ENCODE data around the gene JAK3. TPM values are rescaled to one million over a fixed set of nuclear protein-coding genes. Genes with fewer than 3 reads are reported as not detected.

The JAK3 gene
- total RNA-seq, 1 donor from 2014 or later, result 186 TPM

- intact Hi-C loops (cut with micrococcal nuclease), result no loop called here
Measured at GRCh38 chr19:17841810-17842662, 5.7 kb downstream of the JAK3 start.

GRCh38 chr19:17841371-17841809 is 6.4 kb downstream of the JAK3 start:
- intact Hi-C loops (cut with micrococcal nuclease), result no loop called here

- intact Hi-C loops (cut with micrococcal nuclease), result no loop called here
Measured at GRCh38 chr19:17840019-17840418, 7.8 kb downstream of the JAK3 start.

GRCh38 chr19:17837972-17838371 is 9.8 kb downstream of the JAK3 start:
- intact Hi-C loops (cut with micrococcal nuclease), result no loop called here

GRCh38 chr19:17836530-17836929 is 11.3 kb downstream of the JAK3 start:
- intact Hi-C loops (cut with micrococcal nuclease), result no loop called here

GRCh38 chr19:17835182-17836006 is 12.4 kb downstream of the JAK3 start:
- intact Hi-C loops (cut with micrococcal nuclease), result no loop called here

- intact Hi-C loops (cut with micrococcal nuclease), result no loop called here
Measured at GRCh38 chr19:17834350-17835181, 13.2 kb downstream of the JAK3 start.

- intact Hi-C loops (cut with micrococcal nuclease), result no loop called here
Measured at GRCh38 chr19:17832443-17833208, 15.2 kb downstream of the JAK3 start.

GRCh38 chr19:17831419-17831888 is 16.3 kb downstream of the JAK3 start:
- intact Hi-C loops (cut with micrococcal nuclease), result no loop called here

GRCh38 chr19:17830567-17831418 is 17.0 kb downstream of the JAK3 start:
- intact Hi-C loops (cut with micrococcal nuclease), result no loop called here

- intact Hi-C loops (cut with micrococcal nuclease), result no loop called here
Measured at GRCh38 chr19:17829855-17830566, 17.8 kb downstream of the JAK3 start.

GRCh38 chr19:17826508-17827056 is 21.2 kb downstream of the JAK3 start:
- intact Hi-C loops (cut with micrococcal nuclease), result no loop called here

- intact Hi-C loops (cut with micrococcal nuclease), result no loop called here
Measured at GRCh38 chr19:17824339-17824738, 23.4 kb downstream of the JAK3 start.

GRCh38 chr19:17821190-17821589 is 26.6 kb downstream of the JAK3 start, which contains the start of gene INSL3:
INSL3 (minus strand) TSS chr19:17821519; CDS start chr19:17821506, 13 bp downstream.
- intact Hi-C loops (cut with micrococcal nuclease), result no loop called here

GRCh38 chr19:17817668-17818363 is 30.0 kb downstream of the JAK3 start:
- intact Hi-C loops (cut with micrococcal nuclease), result no loop called here

- intact Hi-C loops (cut with micrococcal nuclease), result no loop called here
Measured at GRCh38 chr19:17812099-17812498, 35.7 kb downstream of the JAK3 start.

GRCh38 chr19:17811681-17812080 is 36.1 kb downstream of the JAK3 start:
- intact Hi-C loops (cut with micrococcal nuclease), result no loop called here

- intact Hi-C loops (cut with micrococcal nuclease), result no loop called here
Measured at GRCh38 chr19:17811103-17811502, 36.7 kb downstream of the JAK3 start.
